GM19467 (cell line): ENCODE data around the gene HP.
"Not testable (repeated sequence)": the region's sequence is repeated elsewhere in the genome, so short reads cannot be mapped to it uniquely, and the experiment has no call there.

ENCODE experiments used
- ATAC-seq: cut with Tn5 transposase; IDR thresholded peaks from one replicate; pipeline ENCODE4 v1.9.1; 2021; ENCODE audit warnings: mild to moderate bottlenecking, moderate library complexity; ENCODE audit not compliant: unreplicated experiment

Gene HP

DNA sequence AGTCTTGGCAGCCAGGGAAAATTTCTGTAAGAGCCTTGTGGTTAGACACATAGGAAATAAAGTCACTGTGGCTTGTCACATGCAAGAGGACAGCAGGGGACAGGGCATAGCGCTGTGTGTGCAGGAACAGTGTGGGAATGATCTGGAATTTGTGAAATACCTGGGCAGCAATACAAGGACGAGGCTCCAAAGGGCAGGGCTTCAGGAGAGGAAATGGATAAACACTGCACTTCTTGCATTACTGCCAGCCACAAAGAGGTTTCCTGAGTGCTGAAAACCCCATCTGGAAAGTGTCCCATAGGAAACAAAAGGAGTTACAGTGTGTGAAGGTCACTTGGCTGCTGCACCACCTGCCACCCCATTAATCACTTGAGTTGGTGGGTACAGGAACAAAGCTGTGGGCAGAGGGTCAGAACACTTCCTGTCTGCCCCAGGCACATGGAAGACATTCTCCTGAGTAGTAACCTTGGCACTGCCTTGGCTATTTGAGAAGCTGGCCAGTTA is 12.1 kb upstream of the HP start:
- no peak for ATAC-seq

DNA sequence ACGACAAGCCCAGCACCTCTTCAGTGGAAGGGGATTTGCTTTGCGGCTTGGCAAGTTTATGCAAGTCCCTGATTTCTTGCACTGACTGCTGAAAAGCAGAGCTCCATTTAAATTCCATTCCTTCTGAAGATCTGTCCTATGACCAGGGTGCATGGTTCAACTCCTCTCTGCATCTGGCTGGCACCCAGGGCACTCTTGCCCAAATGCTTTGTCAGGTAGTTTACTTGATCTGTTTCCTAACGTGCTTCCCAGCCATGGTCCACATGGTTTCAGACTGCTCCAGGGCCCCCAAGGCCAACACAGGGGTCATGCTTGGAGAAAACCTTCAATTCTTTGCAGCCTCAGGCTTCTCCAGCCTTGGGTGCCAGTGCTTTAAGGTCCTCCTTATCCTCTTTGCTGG is 11.2 kb upstream of the HP start:
- no peak for ATAC-seq

DNA sequence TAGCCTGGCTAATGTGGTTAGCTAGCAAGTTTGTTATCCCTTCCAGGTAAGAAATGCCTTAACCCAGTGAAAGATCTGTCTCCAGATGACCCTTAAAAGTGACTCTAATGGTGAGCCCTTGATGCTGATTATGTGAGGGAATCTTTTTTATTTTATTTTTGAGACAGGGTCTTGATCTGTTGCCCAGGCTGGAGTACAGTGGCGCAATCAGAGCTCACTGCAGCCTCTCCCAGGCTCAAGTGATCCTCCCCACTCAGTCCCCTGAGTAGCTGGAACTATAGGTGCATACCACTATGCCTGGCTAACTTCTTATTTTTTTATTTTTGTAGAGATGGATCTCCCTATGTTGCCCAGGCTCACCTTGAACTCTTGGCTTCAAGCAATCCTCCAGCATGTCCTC is 10.8 kb upstream of the HP start:
- no peak for ATAC-seq

DNA sequence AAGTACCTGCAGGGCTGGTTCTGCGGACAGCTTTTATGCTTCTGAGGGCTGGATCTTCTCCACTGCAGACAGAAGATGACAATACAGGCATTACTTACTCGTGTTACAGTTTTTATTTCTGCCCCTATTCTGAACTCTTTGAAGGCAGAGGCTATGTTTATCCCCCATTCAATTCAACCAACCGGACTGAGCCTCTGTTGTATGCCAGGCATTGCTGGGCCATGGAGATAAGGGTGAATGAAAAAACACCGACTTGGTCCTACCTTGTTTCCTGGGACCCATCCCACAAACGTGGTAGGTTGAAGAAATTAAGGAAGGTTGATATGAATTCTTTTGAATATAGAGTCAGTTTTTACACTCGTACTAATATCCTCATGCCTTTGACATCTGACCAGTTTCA is 10.0 kb upstream of the HP start:
- ATAC-seq, result no peak

DNA sequence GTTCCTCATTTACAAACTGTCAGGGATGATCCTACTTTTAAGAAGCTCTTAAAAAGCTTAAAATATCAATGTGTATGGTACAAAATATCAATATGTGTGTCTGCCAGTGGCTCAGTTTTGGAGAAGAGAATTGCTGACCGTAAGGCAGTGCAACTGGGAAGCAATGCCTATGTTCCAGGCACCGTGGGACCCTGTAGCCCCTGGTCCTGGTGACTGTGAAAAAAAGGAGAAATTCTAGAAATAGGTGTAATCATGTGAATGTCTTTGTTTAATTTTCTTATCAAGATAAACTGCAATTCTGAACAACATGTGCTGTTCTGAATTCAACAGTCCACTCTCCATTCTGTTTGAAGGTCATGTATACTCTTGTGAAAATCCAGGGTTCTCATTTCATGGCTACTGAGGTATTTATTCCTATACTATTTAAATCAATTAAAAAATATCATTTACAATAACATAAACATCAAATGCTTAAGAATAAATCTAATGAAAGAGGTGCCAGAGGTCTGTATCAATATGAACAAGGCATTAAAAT is 9.4 kb upstream of the HP start:
- ATAC-seq, result no peak

DNA sequence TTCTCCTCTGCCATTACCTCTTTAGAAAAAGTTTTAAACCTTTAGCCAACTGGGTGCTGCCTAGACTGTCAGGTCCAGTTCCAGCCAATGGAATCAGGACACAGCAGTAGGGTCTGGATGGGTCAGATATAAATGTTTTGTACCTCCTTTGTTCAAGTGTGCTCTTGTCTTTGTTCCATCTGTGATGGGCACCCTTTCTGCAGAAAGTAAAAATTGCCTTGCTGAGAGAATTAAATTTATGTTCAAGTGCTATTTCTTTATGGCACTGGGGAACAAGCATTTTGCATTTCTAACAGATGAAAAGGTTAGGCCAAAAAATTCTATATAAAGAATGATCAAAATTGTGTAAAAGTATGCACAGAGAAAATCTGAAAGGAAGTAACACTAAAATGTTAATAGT is 5.2 kb upstream of the HP start:
- ATAC-seq, result no peak

DNA sequence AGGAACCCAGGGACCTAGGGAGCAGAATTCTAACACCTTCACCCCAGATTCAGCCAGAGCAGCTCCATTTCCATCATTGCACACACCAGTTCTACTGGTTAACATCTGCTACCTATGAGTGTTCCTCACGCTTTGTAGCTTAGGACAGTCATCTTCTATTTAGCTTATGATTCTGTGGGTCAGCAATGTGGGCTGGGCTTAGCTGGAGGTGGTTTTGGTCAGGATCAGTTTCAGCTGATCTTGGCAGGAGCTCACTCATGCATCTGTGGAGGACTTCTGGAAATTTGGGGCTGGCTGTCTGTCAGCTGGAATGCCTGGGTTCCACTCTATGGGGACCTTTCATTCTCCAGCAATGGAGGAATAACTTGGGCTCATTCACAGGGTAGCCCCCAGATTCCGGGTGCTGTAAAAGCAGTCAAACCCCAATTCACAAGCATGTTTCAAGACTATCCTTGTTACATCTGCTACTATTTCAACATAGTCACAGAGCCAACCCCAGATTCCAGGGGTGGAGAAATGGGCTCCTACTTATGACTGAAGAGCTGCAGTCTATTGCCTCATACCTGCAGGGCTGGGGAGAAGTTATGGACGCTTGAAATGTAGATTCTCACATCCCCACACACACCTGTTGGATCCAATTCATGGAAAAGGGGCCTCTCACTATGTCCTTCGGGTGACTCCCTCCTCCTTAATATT is 3.4 kb upstream of the HP start:
- ATAC-seq, result no peak

DNA sequence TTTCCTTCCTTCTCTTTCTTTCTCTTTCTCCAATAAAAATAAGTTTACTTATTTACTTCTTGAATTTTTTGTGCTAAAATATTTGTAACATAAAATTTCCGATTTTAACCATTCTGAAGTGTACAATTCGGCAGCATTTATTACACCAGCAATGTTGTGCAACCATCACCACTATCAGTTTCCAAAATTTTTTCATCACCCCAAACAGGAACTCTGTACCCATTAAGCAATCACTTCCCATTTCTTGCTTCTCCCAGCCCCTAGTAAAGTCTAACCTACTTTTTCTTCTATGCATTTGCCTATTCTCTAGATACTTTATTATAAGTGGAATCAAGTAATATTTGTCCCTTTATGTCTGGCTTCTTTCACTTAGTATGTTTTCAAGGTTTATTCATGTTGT is 2.5 kb upstream of the HP start:
- no peak for ATAC-seq

DNA sequence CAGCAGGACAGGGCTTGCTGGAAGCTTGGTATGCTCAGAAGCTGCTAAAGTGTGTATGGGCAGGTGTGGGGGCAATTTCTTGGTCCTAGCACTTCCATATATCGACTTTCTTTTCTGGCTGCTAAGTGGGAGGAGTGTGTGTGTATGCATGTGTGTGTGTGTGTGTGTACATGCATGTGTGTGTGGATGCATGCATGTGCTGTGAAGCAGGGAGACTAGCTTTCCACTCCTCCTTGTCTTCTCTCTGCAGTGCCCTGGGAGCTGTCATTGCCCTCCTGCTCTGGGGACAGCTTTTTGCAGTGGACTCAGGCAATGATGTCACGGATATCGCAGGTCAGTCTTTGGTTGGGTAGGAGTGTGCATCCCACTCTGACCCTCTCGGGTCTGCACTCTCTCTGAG is 1.6 kb downstream of the HP start:
- ATAC-seq, result no peak

DNA sequence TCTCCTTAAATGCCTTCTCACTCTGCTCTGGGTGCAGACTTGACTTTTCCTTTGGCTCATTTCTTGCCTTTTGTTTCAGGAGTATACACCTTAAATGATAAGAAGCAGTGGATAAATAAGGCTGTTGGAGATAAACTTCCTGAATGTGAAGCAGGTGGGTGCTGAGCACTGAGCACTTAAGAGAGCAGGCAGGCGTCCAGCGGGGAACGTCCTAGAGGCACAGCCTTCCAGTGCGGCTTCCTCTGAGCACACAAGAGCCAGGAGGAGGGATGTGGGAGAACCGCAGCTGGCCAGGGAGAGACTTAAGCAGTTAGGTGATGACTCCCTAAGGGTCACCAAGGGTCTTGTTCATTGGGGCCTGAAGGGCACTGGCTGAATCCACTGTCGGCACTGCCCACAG is 3.0 kb downstream of the HP start:
- not testable (repeated sequence) for ATAC-seq

DNA sequence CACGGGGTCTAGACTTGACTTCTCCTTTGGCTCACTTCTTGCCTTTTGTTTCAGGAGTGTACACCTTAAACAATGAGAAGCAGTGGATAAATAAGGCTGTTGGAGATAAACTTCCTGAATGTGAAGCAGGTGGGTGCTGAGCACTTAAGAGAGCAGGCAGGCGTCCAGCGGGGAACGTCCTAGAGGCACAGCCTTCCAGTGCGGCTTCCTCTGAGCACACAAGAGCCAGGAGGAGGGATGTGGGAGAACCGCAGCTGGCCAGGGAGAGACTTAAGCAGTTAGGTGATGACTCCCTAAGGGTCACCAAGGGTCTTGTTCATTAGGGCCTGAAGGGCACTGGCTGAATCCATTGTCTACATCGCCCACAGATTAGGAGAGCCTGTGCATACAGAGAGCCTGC is 4.8 kb downstream of the HP start:
- not testable (repeated sequence) for ATAC-seq

DNA sequence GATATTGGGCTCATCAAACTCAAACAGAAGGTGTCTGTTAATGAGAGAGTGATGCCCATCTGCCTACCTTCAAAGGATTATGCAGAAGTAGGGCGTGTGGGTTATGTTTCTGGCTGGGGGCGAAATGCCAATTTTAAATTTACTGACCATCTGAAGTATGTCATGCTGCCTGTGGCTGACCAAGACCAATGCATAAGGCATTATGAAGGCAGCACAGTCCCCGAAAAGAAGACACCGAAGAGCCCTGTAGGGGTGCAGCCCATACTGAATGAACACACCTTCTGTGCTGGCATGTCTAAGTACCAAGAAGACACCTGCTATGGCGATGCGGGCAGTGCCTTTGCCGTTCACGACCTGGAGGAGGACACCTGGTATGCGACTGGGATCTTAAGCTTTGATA is 6.1 kb downstream of the HP start:
- ATAC-seq, result no peak

DNA sequence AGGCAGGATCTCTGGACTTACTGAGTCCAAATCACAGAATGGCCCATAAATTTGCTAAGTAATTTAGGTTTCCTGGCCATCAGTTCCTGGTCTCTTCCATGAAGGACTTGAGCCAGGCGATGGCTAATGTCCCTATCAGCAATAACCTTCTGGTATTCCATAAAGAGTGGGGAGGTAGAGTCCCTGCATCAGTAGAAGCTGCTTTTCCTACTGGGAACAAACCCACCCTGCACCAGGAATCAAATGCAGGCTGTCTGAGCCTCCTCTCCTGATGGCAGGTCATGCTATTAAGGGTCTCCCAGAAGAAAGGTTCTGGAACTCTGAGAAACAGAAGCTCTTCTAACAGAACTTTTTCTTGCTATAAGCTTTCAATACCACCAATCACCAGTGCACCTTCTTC is 7.3 kb downstream of the HP start:
- no peak for ATAC-seq

DNA sequence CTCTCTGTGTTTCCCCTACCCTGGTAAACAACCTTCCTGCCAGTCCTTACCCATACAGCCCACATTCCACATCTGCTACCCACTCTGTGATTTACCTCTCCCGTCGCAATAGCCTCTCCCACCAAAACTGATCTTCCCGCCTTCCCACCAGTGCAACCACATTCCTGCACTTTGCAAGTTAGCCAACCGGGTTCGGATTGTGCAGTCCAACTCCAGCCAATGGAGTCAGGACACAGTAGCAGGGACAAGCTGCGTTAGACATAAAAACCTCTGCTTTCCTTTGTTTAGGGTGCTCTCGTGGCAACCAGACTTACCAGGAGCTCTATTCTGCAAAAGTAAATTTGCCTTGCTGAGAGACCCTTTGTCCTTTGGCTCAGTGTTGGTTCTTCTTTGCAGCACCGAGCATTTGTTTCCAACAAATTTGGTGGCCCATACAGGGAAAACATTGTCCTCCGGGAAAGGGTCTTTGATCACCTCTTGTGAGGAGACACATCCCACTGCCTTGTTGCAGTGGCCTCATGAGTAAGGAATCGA is 10.1 kb downstream of the HP start:
- no peak for ATAC-seq

DNA sequence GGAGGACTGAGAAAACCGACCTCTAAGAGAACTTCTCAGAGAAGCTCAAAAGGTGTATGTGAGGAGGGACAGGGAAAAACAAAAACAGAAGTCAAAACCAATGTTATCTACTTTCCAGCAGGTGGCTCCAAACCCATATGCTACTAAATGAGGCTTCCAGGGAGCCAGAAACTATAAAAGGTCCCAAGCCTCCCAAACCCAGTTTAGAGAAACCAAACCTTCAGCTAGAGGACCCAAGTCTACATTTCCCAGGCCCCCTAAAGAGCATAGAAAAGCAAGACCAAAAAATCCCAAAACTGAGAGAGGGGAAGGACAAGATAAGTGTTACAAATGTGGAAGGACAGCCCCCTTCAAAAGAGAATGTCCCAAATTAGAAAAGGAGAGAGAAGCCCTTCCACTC is 12.4 kb downstream of the HP start:
- ATAC-seq, result no peak

DNA sequence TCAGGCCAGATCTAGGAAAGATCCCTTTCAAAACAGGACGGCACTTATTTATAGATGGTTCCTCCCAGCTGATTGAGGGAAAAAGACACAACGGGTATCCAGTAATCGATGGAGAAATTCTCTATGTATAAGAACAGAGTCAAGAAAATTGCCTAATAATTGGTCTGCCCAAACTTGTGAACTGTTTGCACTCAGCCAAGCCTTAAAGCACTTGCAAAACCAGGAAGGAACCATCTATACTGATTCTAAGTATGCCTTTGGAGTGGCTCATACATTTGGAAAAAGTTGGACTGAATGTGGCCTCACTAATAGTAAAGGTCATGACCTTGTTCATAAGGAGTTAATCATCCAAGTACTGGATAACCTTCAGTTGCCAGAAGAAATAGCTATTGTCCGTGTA is 14.6 kb downstream of the HP start:
- ATAC-seq, result no peak

DNA sequence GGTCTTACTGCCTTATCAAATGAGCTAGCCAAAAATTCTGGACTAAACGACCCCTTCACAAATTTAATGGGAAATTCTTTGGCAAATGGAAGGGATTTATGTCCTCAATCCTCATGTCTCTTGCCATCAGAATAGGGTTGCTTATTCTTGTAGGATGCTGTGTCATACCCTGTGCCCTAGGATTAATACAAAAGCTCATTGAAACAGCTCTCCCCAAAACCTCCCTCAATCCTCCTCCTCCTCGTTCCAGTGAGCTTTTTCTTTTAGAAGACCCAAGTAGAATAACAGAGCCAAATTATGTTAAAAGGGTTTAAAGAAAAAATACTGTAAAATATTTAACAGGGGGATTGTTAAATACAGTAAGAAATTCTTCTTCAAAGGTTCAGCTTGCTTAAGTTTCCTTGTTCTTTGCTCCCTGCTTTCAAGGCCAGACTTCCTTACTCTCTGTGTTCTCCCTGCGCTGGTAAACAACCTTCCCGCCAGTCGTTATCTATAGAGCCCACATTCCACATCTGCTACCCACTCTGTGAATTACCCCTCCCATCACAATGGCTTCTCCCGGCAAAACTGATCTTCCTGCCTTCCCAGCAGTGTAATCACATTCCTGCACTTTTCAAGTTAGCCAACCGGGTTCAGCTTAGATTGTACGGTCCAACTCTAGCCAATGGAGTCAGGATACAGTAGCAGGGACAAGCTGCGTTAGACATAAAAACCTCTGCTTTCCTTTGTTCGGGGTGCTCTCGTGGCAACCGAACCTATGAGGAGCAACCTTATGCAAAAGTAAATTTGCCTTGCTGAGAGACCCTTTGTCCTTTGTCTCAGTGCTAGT is 18.4 kb downstream of the HP start:
- no peak for ATAC-seq

DNA sequence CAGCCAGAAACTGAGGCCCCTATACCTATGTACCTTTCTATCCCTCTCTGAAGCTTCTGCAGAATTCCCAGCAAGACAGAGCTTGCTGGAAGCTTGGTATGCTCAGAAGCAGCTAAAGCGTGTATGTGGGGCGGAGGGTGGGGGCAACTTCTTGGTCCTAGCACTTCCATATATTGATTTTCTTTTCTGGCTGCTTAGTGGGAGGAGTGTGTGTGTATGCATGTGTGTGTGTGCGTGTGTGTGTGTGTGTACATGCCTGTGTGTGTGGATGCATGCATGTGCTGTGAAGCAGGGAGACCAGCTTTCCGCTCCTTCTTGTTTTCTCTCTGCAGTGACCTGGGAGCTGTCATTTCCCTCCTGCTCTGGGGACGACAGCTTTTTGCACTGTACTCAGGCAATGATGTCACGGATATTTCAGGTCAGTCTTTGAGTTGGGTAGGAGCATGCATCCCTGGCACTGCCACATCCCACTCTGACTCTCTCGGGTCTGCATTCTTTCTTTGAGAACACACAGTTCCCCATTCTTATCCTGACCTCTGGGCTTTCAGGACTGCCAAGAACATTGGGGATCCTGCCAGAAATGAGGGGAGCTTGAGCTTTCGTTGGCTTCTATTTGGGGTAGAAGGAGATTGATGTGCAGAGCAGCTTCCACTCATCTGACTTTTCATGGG is 19.4 kb downstream of the HP start:
- no peak for ATAC-seq

DNA sequence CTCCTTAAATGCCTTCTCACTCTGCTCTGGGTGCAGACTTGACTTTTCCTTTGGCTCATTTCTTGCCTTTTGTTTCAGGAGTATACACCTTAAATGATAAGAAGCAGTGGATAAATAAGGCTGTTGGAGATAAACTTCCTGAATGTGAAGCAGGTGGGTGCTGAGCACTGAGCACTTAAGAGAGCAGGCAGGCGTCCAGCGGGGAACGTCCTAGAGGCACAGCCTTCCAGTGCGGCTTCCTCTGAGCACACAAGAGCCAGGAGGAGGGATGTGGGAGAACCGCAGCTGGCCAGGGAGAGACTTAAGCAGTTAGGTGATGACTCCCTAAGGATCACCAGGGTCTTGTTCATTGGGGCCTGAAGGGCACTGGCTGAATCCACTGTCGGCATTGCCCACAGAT is 20.8 kb downstream of the HP start:
- ATAC-seq, result not testable (repeated sequence)

DNA sequence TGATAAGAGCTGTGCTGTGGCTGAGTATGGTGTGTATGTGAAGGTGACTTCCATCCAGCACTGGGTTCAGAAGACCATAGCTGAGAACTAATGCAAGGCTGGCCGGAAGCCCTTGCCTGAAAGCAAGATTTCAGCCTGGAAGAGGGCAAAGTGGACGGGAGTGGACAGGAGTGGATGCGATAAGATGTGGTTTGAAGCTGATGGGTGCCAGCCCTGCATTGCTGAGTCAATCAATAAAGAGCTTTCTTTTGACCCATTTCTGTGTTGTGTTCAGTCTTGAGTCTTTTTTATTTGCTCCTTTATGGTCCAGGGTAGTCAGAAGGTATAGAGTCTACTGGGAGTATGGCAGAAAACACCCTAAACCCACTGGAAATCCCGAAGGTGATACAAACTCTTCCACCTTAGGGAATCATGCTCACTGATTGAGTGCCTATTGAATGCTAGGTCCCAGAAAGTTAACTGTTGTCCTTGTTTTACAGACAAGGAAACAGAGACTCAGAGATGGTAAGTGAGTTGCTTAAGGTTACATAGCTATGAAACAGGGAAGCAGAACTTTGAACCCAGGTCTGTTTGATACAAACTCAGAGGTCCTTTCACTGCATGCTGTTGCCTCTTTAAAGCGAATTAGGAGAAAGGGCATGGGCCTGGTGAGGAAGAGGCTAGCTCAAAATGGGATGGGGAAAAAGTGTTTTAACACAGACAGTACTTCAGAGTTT is 22.8 kb downstream of the HP start:
- ATAC-seq, result not testable (repeated sequence)
